CD4-positive, alpha-beta memory T cell (primary cell): Measurements from ENCODE around the gene UBL7. TPM values are rescaled to one million over a fixed set of nuclear protein-coding genes. Genes with fewer than 3 reads are reported as not detected.
"Not testable (repeated sequence)": the region's sequence is repeated elsewhere in the genome, so short reads cannot be mapped to it uniquely, and the experiment has no call there.

Experiments used
- CTCF ChIA-PET: fragments of 350-600 bp; sonication (Branson Sonifier 250); formaldehyde crosslinking; loops from one replicate; lab custom pipeline; 2021; ENCODE audit warnings: inconsistent platforms; ENCODE audit not compliant: partially characterized antibody; lab: Charles Lee
- POLR2A ChIA-PET: fragments of 350-600 bp; sonication (Branson Sonifier 250); formaldehyde crosslinking; loops from one replicate; lab custom pipeline; 2021; ENCODE audit not compliant: partially characterized antibody; lab: Charles Lee
- DNase-seq, 5 donors: peaks; one replicate each; pipeline versions ENCODE4 v3.0.0 to v3.0.0-alpha.2; 2020 to 2022; ENCODE audit warnings: mixed read lengths in 1 of 5
- H3K27ac ChIP-seq: one replicate; pipeline ENCODE4 v1.7.0; 2013; ENCODE audit warnings: low read depth, low read length
- H3K27me3 ChIP-seq: 2 replicates; pipeline ENCODE4 v1.7.0; 2013; ENCODE audit warnings: mild to moderate bottlenecking, low read length, moderate library complexity; ENCODE audit not compliant: insufficient read depth
- H3K36me3 ChIP-seq: 2 replicates; pipeline ENCODE4 v1.7.0; 2013; ENCODE audit warnings: mild to moderate bottlenecking, low read length, moderate library complexity; ENCODE audit not compliant: insufficient read depth
- H3K4me1 ChIP-seq: 2 replicates; pipeline ENCODE4 v1.7.0; 2013; ENCODE audit warnings: mild to moderate bottlenecking, low read length, moderate library complexity; ENCODE audit not compliant: insufficient read depth
- H3K4me3 ChIP-seq, 2 donors: one replicate each; pipeline ENCODE4 v1.7.0; 2013; ENCODE audit warnings: low read length in 2 of 2, mild to moderate bottlenecking in 1 of 2
- H3K9me3 ChIP-seq, 2 donors: one replicate each; pipeline ENCODE4 v1.7.0; 2013; ENCODE audit warnings: low read length in 2 of 2, control low read depth in 1 of 2; ENCODE audit not compliant: control insufficient read depth in 1 of 2
- H3K27ac Mint-ChIP-seq, 7 donors: one replicate each; pipeline ENCODE4 v1.8.0; 2020 to 2021; ENCODE audit warnings: mixed read lengths in 7 of 7, mild to moderate bottlenecking in 6 of 7, inconsistent platforms in 3 of 7, moderate library complexity in 3 of 7
- H3K27me3 Mint-ChIP-seq, 2 donors: one replicate each; pipeline ENCODE4 v1.8.0; 2020 to 2021; ENCODE audit warnings: mixed read lengths in 2 of 2
- H3K36me3 Mint-ChIP-seq, 2 donors: one replicate each; pipeline ENCODE4 v1.8.0; 2020 to 2021; ENCODE audit warnings: mixed read lengths in 2 of 2, inconsistent platforms in 1 of 2, mild to moderate bottlenecking in 1 of 2
- H3K4me1 Mint-ChIP-seq, 4 donors: one replicate each; pipeline ENCODE4 v1.8.0; 2020 to 2021; ENCODE audit warnings: mixed read lengths in 4 of 4, mild to moderate bottlenecking in 1 of 4
- H3K4me3 Mint-ChIP-seq, 8 donors: one replicate each; pipeline ENCODE4 v1.8.0; 2020 to 2021; ENCODE audit warnings: mixed read lengths in 8 of 8, mild to moderate bottlenecking in 7 of 8, moderate library complexity in 6 of 8, inconsistent platforms in 3 of 8
- H3K9me3 Mint-ChIP-seq, 8 donors: one replicate each; pipeline ENCODE4 v1.8.0; 2020 to 2021; ENCODE audit warnings: mixed read lengths in 8 of 8, mild to moderate bottlenecking in 5 of 8, inconsistent platforms in 3 of 8, moderate library complexity in 1 of 8
- intact Hi-C: fragments of 100-400 bp; cut with micrococcal nuclease; formaldehyde crosslinking; loops from one replicate; pipeline ENCODE4 v1.15.1; 2023
- polyA plus RNA-seq, 2 donors: library from polyadenylated mRNA; unstranded; fragments of 300-500 nt; fragmentation: Illumina TruSeq; gene quantifications; one replicate each; pipeline ENCODE4 v1.2.3, GENCODE V29; 2021
- total RNA-seq, 2 experiments: library from RNA; stranded (reverse); gene quantifications; one replicate each; pipeline ENCODE4 v1.2.3, GENCODE V29; 2021

UBL7 gene
- total and polyA plus RNA-seq, 4 experiments from 2014 or later = 36.4 to 96.5 (median 66.5) TPM

GRCh38 chr15:74482661-74483060, 21.7 kb upstream of the UBL7 start:
- no peak overlapping the region for H3K4me3 ChIP-seq
- Mint-ChIP-seq H3K4me3 (no peak overlapping the region), H3K36me3 (peaks cover 19 to 30% of the 10 kb centered on the region in 2 donors), H3K4me1 (no peaks in the 10 kb centered on the region), H3K27ac (peak overlapping the region in 1 of 7 donors; percentile 46), H3K9me3 (no peaks in the 10 kb centered on the region), H3K27me3 (no peaks in the 10 kb centered on the region)
- intact Hi-C loops = no loop called here
- H3K27ac ChIP-seq = no peak overlapping the region
- no peaks in the 10 kb centered on the region for H3K27me3 ChIP-seq
- no peak for DNase-seq
- ChIA-PET POLR2A (no interaction called here), CTCF (interaction anchor here (0.7 to 0.9 kb wide), 2 partner anchors 108 to 110 kb away, joined by 3 read pairs; no protein-coding TSS in a partner anchor)
- no peaks in the 10 kb centered on the region for H3K9me3 ChIP-seq
- no peaks in the 10 kb centered on the region for H3K36me3 ChIP-seq
- H3K4me1 ChIP-seq = no peaks in the 10 kb centered on the region

- DNase-seq, H3K27ac Mint-ChIP-seq, H3K4me1 Mint-ChIP-seq, CTCF ChIA-PET, H3K36me3 ChIP-seq, POLR2A ChIA-PET, H3K4me3 Mint-ChIP-seq, H3K9me3 ChIP-seq, H3K9me3 Mint-ChIP-seq, H3K27me3 ChIP-seq, H3K27ac ChIP-seq, H3K27me3 Mint-ChIP-seq, H3K4me1 ChIP-seq, intact Hi-C loops, H3K4me3 ChIP-seq: not testable (repeated sequence)
- peaks cover 28 to 35% of the 10 kb centered on the region in 2 donors for H3K36me3 Mint-ChIP-seq
Observed at GRCh38 chr15:74480364-74480763, 19.4 kb upstream of the UBL7 start.

DNA sequence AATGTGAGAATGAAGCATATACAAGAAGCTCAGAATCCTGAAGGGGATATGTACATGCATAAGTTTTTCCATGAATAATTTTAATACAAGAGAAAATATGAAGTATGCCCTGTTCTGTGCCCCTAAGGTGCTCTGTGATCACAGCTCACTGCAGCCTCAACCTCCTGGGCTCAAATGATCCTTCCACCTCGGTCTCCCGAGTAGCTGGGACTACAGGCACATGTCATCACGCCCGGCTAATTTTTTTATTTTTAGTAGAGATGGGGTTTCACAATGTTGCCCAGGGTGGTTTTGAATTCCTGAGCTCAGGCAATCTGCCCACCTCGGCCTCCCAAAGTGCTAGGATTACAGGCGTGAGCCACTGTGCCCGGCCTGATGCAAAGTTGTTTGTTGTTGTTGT, 10.7 kb upstream of the UBL7 start:
- DNase-seq, H3K4me1 Mint-ChIP-seq, H3K4me1 ChIP-seq, H3K27ac ChIP-seq, H3K4me3 Mint-ChIP-seq, H3K9me3 Mint-ChIP-seq, H3K9me3 ChIP-seq, H3K4me3 ChIP-seq, H3K27me3 Mint-ChIP-seq, intact Hi-C loops, H3K36me3 ChIP-seq, H3K27ac Mint-ChIP-seq, H3K27me3 ChIP-seq: not testable (repeated sequence)
- peaks cover 27 to 42% of the 10 kb centered on the region in 2 donors for H3K36me3 Mint-ChIP-seq
- POLR2A ChIA-PET = interaction anchor here (1.4 kb wide), 1 partner anchor 69 kb away, joined by 5 read pairs; the partner anchor contains the start of gene ARID3B
- CTCF ChIA-PET = interaction anchor here (1.4 kb wide), 1 partner anchor 18 kb away, joined by 4 read pairs; no protein-coding TSS in a partner anchor

- H3K4me1 ChIP-seq = no peaks in the 10 kb centered on the region
- CTCF ChIA-PET = interaction anchor here (1.4 kb wide), 1 partner anchor 19 kb away, joined by 4 read pairs; no protein-coding TSS in a partner anchor
- H3K4me3 ChIP-seq = no peak overlapping the region
- Mint-ChIP-seq H3K27ac (no peak overlapping the region), H3K27me3 (no peaks in the 10 kb centered on the region), H3K4me1 (no peaks in the 10 kb centered on the region), H3K36me3 (peaks cover 24 to 35% of the 10 kb centered on the region in 2 donors), H3K9me3 (no peaks in the 10 kb centered on the region), H3K4me3 (no peak overlapping the region)
- POLR2A ChIA-PET = interaction anchor here (1.4 kb wide), 1 partner anchor 70 kb away, joined by 5 read pairs; the partner anchor contains the start of gene ARID3B
- DNase-seq = no peak
- intact Hi-C loops = no loop called here
- H3K36me3 ChIP-seq = peaks cover 5% of the 10 kb centered on the region
- no peaks in the 10 kb centered on the region for H3K9me3 ChIP-seq
- H3K27me3 ChIP-seq = no peaks in the 10 kb centered on the region
- H3K27ac ChIP-seq = no peak overlapping the region
Observed at GRCh38 chr15:74470631-74471395, 9.9 kb upstream of the UBL7 start.

DNA sequence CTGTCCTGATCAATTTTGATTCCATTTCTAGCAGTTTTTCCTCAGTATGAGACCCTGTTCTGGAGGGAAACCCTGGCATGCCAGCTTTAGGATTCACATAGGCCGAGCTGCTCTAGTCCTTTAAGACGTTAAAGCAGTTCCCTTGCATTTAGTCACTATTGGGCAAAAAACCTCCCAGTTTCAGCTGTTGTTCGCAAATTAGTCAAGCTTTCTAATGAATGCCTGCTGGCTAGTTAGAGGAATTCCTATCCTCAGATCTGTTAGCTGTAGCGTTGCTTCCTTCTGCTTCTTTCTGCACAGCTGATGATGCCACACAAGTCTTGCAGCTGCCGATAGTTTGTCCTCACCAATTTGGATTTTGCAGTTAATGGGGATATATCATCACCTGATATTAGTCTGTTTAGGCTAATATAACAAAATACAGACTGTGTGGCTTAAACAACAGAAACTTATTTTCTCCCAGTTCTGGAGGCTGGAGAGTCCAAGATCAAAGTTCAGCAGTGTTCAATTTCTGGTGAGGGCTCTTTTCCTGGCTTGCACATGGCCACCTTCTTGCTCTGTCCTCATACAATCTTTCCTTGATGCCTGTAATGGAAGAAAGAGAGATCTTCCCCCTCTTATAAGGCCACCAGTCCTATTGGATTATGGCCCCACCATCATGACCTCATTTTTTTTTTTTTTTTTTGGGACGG, 7.5 kb upstream of the UBL7 start:
- Mint-ChIP-seq H3K9me3 (no peaks in the 10 kb centered on the region), H3K36me3 (peaks cover 18 to 30% of the 10 kb centered on the region in 2 donors)
- intact Hi-C loops = no loop called here

DNA sequence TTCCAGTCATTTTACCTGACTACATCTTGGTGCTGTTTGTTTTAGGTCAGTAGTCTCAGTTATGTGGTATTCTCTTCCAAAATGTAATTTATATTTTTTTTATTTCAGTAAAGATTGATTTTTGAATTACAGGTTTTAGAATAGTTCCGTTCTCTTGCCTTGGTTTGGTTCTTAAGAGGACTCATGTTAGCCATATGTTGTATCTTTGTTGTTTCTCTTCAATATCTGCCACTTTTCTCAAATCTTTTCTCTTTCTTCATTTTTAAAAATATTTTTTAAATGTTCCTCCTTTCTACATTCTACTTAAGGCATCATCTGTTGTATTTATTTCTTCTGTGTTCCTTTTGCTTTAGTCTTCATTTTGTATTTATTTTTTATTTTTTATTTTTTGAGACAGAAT, 5.6 kb upstream of the UBL7 start:
- Mint-ChIP-seq H3K27ac (no peak overlapping the region), H3K4me1 (peaks cover 21 to 27% (median 24%) of the 10 kb centered on the region in 4 donors), H3K27me3 (no peaks in the 10 kb centered on the region), H3K9me3 (no peaks in the 10 kb centered on the region), H3K36me3 (peaks cover 13 to 27% of the 10 kb centered on the region in 2 donors), H3K4me3 (no peak overlapping the region)
- POLR2A ChIA-PET = no interaction called here
- intact Hi-C loops = no loop called here
- Histone ChIP-seq H3K4me3 (no peak overlapping the region), H3K4me1 (peaks cover 29% of the 10 kb centered on the region), H3K36me3 (no peaks in the 10 kb centered on the region), H3K9me3 (no peaks in the 10 kb centered on the region), H3K27ac (no peak overlapping the region), H3K27me3 (no peaks in the 10 kb centered on the region)
- CTCF ChIA-PET = no interaction called here
- no peak for DNase-seq

More for the DNA sequence above, 7.5 kb upstream of the UBL7 start:
- Histone ChIP-seq H3K27me3 (no peaks in the 10 kb centered on the region), H3K9me3 (no peaks in the 10 kb centered on the region), H3K27ac (no peak overlapping the region), H3K4me1 (peaks cover 11% of the 10 kb centered on the region), H3K36me3 (peaks cover 5% of the 10 kb centered on the region), H3K4me3 (no peak overlapping the region)
- no peak for DNase-seq
- H3K4me3 Mint-ChIP-seq = no peak overlapping the region
- peaks cover 8 to 12% (median 9%) of the 10 kb centered on the region in 4 donors for H3K4me1 Mint-ChIP-seq
- CTCF ChIA-PET = interaction anchor here (0.7 kb wide), 1 partner anchor 900 kb away, joined by 3 read pairs; no protein-coding TSS in a partner anchor
- no peaks in the 10 kb centered on the region for H3K27me3 Mint-ChIP-seq
- H3K27ac Mint-ChIP-seq = no peak overlapping the region
- POLR2A ChIA-PET = no interaction called here

- Mint-ChIP-seq H3K27ac (peak overlapping the region in 1 of 7 donors; percentile 29), H3K4me1 (peaks cover 28 to 40% (median 35%) of the 10 kb centered on the region in 4 donors), H3K36me3 (peaks cover 17 to 21% of the 10 kb centered on the region in 2 donors), H3K27me3 (no peaks in the 10 kb centered on the region), H3K4me3 (no peak overlapping the region), H3K9me3 (no peaks in the 10 kb centered on the region)
- no peaks in the 10 kb centered on the region for H3K36me3 ChIP-seq
- no peak overlapping the region for H3K4me3 ChIP-seq
- no peak for DNase-seq
- intact Hi-C loops = no loop called here
- no peaks in the 10 kb centered on the region for H3K27me3 ChIP-seq
- POLR2A ChIA-PET = interaction anchor here (0.6 kb wide), 1 partner anchor 10 kb away, joined by 3 read pairs; no protein-coding TSS in a partner anchor
- H3K9me3 ChIP-seq = no peaks in the 10 kb centered on the region
- H3K4me1 ChIP-seq = peaks cover 38% of the 10 kb centered on the region
- H3K27ac ChIP-seq = no peak overlapping the region
- CTCF ChIA-PET = no interaction called here
Observed at GRCh38 chr15:74464897-74465296, 3.9 kb upstream of the UBL7 start.
